IPS-NIHi11 (cell line): ENCODE measurements around the gene PODN.
A peak's percentile ranks its signal among the peaks of the same experiment; 100 is the strongest.

Experiments
- DNase-seq: peaks from one replicate; pipeline ENCODE4 v3.0.0; 2012; ENCODE audit warnings: mixed read lengths, low spot score

PODN gene

GRCh38 chr1:53051676-53052075 lies 10.3 kb upstream of the PODN start:
- no peak for DNase-seq

GRCh38 chr1:53057127-53057526 lies 4.9 kb upstream of the PODN start:
- no peak for DNase-seq

- DNase-seq: no peak
These were observed 1.4 kb upstream of the PODN start for GRCh38 chr1:53060579-53060978.

- no peak for DNase-seq
These were observed 722 bp upstream of the PODN start for GRCh38 chr1:53061123-53061858.

GRCh38 chr1:53062708-53063591 lies 937 bp downstream of the PODN start:
- DNase-seq: peak; percentile 71

- no peak for DNase-seq
These were observed 1.9 kb downstream of the PODN start for GRCh38 chr1:53063744-53064515.

- DNase-seq: no peak
These were observed 3.4 kb downstream of the PODN start for GRCh38 chr1:53065391-53065790.

- DNase-seq: no peak
These were observed 4.5 kb downstream of the PODN start for GRCh38 chr1:53066488-53066887.

- no peak for DNase-seq
These were observed 5.1 kb downstream of the PODN start for GRCh38 chr1:53066891-53067738.

- no peak for DNase-seq
These were observed 5.9 kb downstream of the PODN start for GRCh38 chr1:53067886-53068285.

- DNase-seq: no peak
These were observed 6.5 kb downstream of the PODN start for GRCh38 chr1:53068314-53069099.

- DNase-seq: no peak
These were observed 7.3 kb downstream of the PODN start for GRCh38 chr1:53069265-53069662.

- no peak for DNase-seq
These were observed 7.8 kb downstream of the PODN start for GRCh38 chr1:53069663-53070327.

GRCh38 chr1:53070621-53071020 lies 8.6 kb downstream of the PODN start:
- no peak for DNase-seq

- no peak for DNase-seq
These were observed 9.3 kb downstream of the PODN start for GRCh38 chr1:53071167-53071865.

- DNase-seq: no peak
These were observed 9.9 kb downstream of the PODN start for GRCh38 chr1:53071915-53072314.

GRCh38 chr1:53073287-53073686 lies 11.3 kb downstream of the PODN start:
- no peak for DNase-seq

GRCh38 chr1:53073868-53074311 lies 11.9 kb downstream of the PODN start:
- DNase-seq: no peak

- DNase-seq: no peak
These were observed 12.5 kb downstream of the PODN start for GRCh38 chr1:53074313-53075154.
